ENCODE results near the gene MEFV.
A peak's percentile ranks its signal among the peaks of the same experiment; 100 is the strongest.

MEFV gene, protein sequence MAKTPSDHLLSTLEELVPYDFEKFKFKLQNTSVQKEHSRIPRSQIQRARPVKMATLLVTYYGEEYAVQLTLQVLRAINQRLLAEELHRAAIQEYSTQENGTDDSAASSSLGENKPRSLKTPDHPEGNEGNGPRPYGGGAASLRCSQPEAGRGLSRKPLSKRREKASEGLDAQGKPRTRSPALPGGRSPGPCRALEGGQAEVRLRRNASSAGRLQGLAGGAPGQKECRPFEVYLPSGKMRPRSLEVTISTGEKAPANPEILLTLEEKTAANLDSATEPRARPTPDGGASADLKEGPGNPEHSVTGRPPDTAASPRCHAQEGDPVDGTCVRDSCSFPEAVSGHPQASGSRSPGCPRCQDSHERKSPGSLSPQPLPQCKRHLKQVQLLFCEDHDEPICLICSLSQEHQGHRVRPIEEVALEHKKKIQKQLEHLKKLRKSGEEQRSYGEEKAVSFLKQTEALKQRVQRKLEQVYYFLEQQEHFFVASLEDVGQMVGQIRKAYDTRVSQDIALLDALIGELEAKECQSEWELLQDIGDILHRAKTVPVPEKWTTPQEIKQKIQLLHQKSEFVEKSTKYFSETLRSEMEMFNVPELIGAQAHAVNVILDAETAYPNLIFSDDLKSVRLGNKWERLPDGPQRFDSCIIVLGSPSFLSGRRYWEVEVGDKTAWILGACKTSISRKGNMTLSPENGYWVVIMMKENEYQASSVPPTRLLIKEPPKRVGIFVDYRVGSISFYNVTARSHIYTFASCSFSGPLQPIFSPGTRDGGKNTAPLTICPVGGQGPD

DNA sequence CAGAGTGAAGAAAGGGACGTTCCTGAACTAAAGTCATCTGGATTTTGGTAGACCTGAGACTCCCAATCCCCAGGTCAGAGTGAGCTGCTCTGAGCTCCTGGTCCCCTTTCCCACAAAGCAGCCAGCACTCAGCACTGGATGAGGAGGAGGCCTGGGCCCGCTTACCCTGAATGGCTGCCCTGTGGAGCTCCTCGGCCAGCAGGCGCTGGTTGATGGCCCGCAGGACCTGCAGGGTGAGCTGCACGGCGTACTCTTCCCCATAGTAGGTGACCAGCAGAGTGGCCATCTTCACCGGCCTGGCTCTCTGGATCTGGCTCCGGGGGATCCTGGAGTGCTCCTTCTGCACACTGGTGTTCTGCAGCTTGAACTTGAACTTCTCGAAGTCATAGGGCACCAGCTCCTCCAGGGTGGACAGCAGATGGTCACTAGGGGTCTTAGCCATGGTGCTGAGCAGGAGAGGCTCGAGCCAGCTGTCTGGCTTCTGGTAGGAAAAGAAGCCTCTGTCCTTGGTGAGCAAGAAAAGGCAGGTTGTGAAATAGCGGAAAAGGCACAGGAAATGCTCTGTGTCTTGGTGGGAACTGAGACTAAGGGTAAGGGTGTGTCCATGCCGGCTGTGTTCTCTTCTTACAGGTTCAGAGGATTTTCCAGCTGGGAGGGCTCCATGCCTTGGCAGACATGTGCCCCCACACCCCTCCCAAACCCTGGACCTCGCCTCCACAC is at the start of gene MEFV:
MEFV (minus strand) TSS at position 488 of the 720 bp plus-strand sequence; CDS start at position 442, 46 bp downstream.
- in situ Hi-C loops (cut with HindIII; ENCODE audit: low sequenced_read_pairs), result no loop called here
- TF ChIP-seq, protein P1, sequence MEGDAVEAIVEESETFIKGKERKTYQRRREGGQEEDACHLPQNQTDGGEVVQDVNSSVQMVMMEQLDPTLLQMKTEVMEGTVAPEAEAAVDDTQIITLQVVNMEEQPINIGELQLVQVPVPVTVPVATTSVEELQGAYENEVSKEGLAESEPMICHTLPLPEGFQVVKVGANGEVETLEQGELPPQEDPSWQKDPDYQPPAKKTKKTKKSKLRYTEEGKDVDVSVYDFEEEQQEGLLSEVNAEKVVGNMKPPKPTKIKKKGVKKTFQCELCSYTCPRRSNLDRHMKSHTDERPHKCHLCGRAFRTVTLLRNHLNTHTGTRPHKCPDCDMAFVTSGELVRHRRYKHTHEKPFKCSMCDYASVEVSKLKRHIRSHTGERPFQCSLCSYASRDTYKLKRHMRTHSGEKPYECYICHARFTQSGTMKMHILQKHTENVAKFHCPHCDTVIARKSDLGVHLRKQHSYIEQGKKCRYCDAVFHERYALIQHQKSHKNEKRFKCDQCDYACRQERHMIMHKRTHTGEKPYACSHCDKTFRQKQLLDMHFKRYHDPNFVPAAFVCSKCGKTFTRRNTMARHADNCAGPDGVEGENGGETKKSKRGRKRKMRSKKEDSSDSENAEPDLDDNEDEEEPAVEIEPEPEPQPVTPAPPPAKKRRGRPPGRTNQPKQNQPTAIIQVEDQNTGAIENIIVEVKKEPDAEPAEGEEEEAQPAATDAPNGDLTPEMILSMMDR (IDR thresholded peaks at IDR 0.05; ENCODE audit: low read depth, low read length), result no peak
- no peak for DNase-seq (ENCODE audit: low read depth, low spot score)

DNA sequence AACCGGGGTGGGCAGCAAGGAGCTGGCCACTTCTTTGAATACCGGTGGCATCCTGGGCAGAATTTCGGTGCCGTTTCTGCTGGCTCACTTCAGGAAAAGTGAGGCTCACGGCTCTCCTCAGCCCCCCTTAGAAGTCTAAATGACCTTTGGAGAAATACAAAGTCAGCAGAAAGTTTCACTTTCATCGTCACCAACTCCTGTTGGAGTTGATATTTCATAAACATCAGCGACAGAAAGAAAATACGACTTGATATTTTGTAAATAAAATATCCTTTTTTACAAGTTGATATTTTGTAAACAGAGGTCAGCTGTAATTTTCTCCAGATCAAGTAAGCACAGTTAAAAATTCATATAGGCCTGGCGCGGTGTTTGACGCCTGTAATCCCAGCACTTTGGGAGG is 49.6 kb upstream of the MEFV start:
- H3K4me3 ChIP-seq (ENCODE audit: low read depth, low read length), result peak overlapping the region; percentile 72
- DNase-seq (ENCODE audit: low read depth, low spot score), result no peak
- in situ Hi-C loops (cut with HindIII; ENCODE audit: low sequenced_read_pairs), result no loop called here
- TF ChIP-seq, protein P1 (IDR thresholded peaks at IDR 0.05; ENCODE audit: low read depth, low read length), result no peak

More for the DNA sequence above, at the start of gene MEFV:
- no peak within 1 kb of the TSS for H3K4me3 ChIP-seq (ENCODE audit: low read depth, low read length)

DNA sequence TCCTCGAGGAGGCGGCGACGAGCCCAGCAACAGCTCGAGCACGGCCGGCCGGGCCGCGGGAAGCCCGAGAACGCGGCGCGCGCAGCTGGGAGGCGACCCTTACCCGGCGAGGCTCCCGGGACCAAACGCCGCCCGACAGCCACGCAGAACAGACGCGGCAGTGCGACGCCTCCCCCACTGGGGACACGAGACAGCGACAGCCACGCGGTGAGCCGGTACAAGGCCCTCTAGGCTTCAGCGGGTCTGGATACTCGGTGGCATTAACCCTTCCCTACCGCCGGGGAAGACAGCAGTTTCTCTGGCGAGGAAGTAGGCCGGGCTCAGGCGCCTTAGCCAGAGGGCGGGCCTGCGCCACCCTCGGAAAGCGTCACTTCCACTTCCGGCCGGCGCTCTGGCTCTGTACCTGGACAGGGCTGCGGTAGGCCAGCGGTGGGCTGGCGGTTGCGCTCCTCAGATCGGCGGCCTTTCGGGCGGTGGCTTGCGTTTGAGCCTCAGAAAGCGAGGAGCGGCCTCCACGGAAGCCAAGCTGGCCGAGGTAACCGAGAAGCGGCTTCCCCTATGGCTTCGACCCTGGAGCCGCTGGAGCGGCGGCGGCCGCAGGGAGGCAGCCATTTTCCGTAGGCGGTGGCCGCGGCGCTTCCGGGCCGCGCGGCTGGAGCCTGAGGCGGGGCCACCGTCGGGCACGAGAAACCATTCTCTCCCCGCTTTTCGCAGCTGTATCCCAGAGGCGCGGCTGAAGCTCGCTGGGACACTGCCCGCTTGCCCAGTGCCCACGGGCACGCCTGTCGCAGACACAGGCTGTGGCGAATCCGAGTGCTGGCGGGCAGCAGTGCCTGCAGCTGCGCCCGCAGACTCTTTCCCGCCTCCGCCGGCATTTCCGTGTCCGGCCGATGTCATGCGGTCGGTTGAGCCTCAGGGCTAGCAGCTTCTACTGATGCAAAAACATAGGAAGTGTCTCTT is 49.0 kb upstream of the MEFV start, which contains the start of the genes TIGD7 and ZNF75A:
TIGD7 (minus strand) TSS at position 322 of the 960 bp plus-strand sequence. CDS start 4,816 bp downstream, outside the sequence.
ZNF75A (plus strand) TSS at position 389 of the 960 bp plus-strand sequence. CDS start 2,932 bp downstream, outside the sequence.
- peak; percentile 94 for DNase-seq (ENCODE audit: low read depth, low spot score)
- peak within 1 kb of the TSS; percentile 72 for H3K4me3 ChIP-seq (ENCODE audit: low read depth, low read length)
- in situ Hi-C loops (cut with HindIII; ENCODE audit: low sequenced_read_pairs), result no loop called here
- TF ChIP-seq, protein P1 (IDR thresholded peaks at IDR 0.05; ENCODE audit: low read depth, low read length), result no peak

DNA sequence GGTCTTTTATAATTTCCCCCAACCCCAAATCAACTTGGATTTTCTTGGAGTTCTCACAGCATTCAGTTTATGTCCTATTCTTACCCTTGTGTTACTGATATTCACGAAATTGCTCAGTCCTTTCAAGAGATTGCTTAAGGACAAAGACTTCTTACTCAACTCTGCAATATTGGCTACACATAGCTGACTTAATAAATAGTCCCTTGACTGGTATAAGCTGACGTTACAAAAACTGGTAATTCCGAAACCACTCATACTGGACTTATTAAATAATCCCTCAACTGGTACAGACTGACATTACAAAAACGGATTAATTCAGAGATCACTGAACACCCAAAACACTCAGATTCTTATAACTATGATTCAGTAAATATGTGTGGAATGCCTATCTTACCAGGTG is 47.9 kb upstream of the MEFV start:
- in situ Hi-C loops (cut with HindIII; ENCODE audit: low sequenced_read_pairs), result no loop called here
- peak overlapping the region; percentile 72 for H3K4me3 ChIP-seq (ENCODE audit: low read depth, low read length)
- TF ChIP-seq, protein P1 (IDR thresholded peaks at IDR 0.05; ENCODE audit: low read depth, low read length), result no peak
- no peak for DNase-seq (ENCODE audit: low read depth, low spot score)

DNA sequence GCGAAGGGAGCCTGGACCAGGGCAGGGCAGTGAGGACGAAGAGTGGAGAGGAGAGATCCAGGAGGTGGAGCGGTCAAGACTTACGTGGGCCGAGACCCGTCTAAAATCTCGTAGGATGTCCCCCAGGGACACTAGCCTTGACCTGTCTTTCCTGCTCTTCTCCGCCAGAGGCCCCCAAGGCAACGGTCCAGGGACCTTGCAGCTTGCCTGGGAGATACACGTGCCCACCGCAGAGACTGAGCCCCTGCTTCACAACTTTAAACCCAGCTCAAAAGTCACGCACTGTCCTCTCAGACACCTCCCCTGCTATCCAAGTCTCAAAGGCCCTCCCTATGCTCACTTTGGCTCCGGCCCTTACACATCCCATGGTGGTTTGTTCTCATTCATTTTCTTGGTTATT is 39.4 kb upstream of the MEFV start:
- in situ Hi-C loops (cut with HindIII; ENCODE audit: low sequenced_read_pairs), result no loop called here
- no peak overlapping the region for H3K4me3 ChIP-seq (ENCODE audit: low read depth, low read length)
- DNase-seq (ENCODE audit: low read depth, low spot score), result no peak
- TF ChIP-seq, protein P1 (IDR thresholded peaks at IDR 0.05; ENCODE audit: low read depth, low read length), result no peak

All from astrocyte of the spinal cord (primary cell).